PC-3 (cell line): ENCODE results near the gene AKR1B15. TPM values are rescaled to one million over a fixed set of nuclear protein-coding genes. Genes with fewer than 3 reads are reported as not detected.

Experiments used
- ATAC-seq: fragments of 200-7000 bp; cut with Tn5 transposase; 2 replicates; pipeline ENCODE4 v1.9.1; 2020; ENCODE audit warnings: mild to moderate bottlenecking, moderate library complexity
- Bru-seq: library from RNA; stranded (reverse); fragments of 400-500 nt; gene quantifications from one replicate; lab custom pipeline; 2021; lab: Mats Ljungman, UMichigan
- BruChase-seq, 2 experiments: library from RNA; stranded (reverse); fragments of 400-500 nt; gene quantifications; one replicate each; lab custom pipeline; 2021; lab: Mats Ljungman, UMichigan
- BruUV-seq: library from RNA; stranded (reverse); fragments of 400-500 nt; replicated peaks from 2 replicates; lab custom pipeline; 2021; lab: Mats Ljungman, UMichigan
- CTCF ChIA-PET: fragments of 300-600 bp; sonication (Branson Sonifier 250); formaldehyde crosslinking; loops from one replicate; lab custom pipeline; 2022; ENCODE audit warnings: antibody characterized with exemption; lab: Charles Lee
- POLR2A ChIA-PET: fragments of 300-600 bp; sonication (Branson Sonifier 250); formaldehyde crosslinking; loops from one replicate; lab custom pipeline; 2022; ENCODE audit warnings: antibody characterized with exemption; ENCODE audit not compliant: unreplicated experiment; lab: Charles Lee
- DNase-seq: peaks from one replicate; pipeline ENCODE4 v3.0.0-alpha.2; 2015
- H2AFZ ChIP-seq: fragments of 300-600 bp; sonication (generic); 2 replicates; pipeline ENCODE4 v1.6.0; 2016; ENCODE audit warnings: antibody characterized with exemption, low read length
- H3F3A ChIP-seq: fragments of 300-600 bp; sonication (generic); one replicate; pipeline ENCODE4 v1.6.0; 2017; ENCODE audit warnings: antibody characterized with exemption, low read length, control low read depth, mild to moderate bottlenecking; ENCODE audit not compliant: unreplicated experiment
- H3K27ac ChIP-seq: fragments of 300-600 bp; sonication (generic); 2 replicates; pipeline ENCODE4 v1.5.1; 2016; ENCODE audit warnings: mild to moderate bottlenecking, low read length
- H3K27me3 ChIP-seq: fragments of 300-600 bp; sonication (generic); 2 replicates; pipeline ENCODE4 v1.6.1; 2016; ENCODE audit warnings: low read length, mixed read lengths
- H3K36me3 ChIP-seq: fragments of 300-600 bp; sonication (generic); 2 replicates; pipeline ENCODE4 v1.6.1; 2016; ENCODE audit warnings: low read depth, mixed run types, low read length, mixed read lengths
- H3K4me1 ChIP-seq: fragments of 300-600 bp; sonication (generic); 2 replicates; pipeline ENCODE4 v1.5.1; 2016; ENCODE audit warnings: low read length; ENCODE audit not compliant: insufficient read depth
- H3K4me2 ChIP-seq: fragments of 300-600 bp; sonication (generic); 2 replicates; pipeline ENCODE4 v1.6.0; 2016; ENCODE audit warnings: low read length
- H3K4me3 ChIP-seq: fragments of 300-600 bp; sonication (generic); 2 replicates; pipeline ENCODE4 v1.5.1; 2016; ENCODE audit warnings: mild to moderate bottlenecking, low read length, mixed read lengths
- H3K79me2 ChIP-seq: fragments of 300-600 bp; sonication (generic); 2 replicates; pipeline ENCODE4 v1.6.1; 2017; ENCODE audit warnings: low read length, mixed read lengths
- H3K9ac ChIP-seq: fragments of 300-600 bp; sonication (generic); 2 replicates; pipeline ENCODE4 v1.6.0; 2016; ENCODE audit warnings: mild to moderate bottlenecking, low read length
- H3K9me2 ChIP-seq: fragments of 300-600 bp; sonication (generic); replicated peaks from 2 replicates; pipeline ENCODE4 v1.6.1; 2016; ENCODE audit warnings: mixed run types, low read length, mixed read lengths
- H3K9me3 ChIP-seq: fragments of 300-600 bp; sonication (generic); 2 replicates; pipeline ENCODE4 v1.6.1; 2016; ENCODE audit warnings: low read length, mixed read lengths
- H4K20me1 ChIP-seq: fragments of 300-600 bp; sonication (generic); 2 replicates; pipeline ENCODE4 v1.6.1; 2016; ENCODE audit warnings: low read length, mixed read lengths
- EZH2 ChIP-seq: fragments of 300-600 bp; sonication (generic); IDR thresholded peaks from one replicate; pipeline ENCODE4 v1.6.1; 2017; ENCODE audit warnings: antibody characterized with exemption, mild to moderate bottlenecking, low read length; ENCODE audit not compliant: unreplicated experiment
- EZH2phosphoT487 ChIP-seq: fragments of 300-600 bp; sonication (generic); IDR thresholded peaks from 2 replicates; pipeline ENCODE4 v1.6.1; 2018; ENCODE audit warnings: mild to moderate bottlenecking, antibody characterized with exemption, low read length, borderline replicate concordance
- intact Hi-C: fragments of 100-400 bp; cut with micrococcal nuclease; formaldehyde crosslinking; loops from 2 replicates; pipeline ENCODE4 v1.9.0; 2023
- long read RNA-seq: library from polyadenylated mRNA; unstranded; transcript quantifications from one replicate; pipeline ENCODE4 v2.0.0, GENCODE V29; 2021; ENCODE audit not compliant: unreplicated experiment
- total RNA-seq: library from RNA; depleted of rRNA; stranded (reverse); fragments of >200 nt; gene quantifications from 2 replicates; pipeline ENCODE4 v1.2.3, GENCODE V29; 2014; rRNA removed
- TF ChIP-seq, protein P1 (sequence below): fragments of 300-600 bp; sonication (generic); conservative IDR thresholded peaks from 2 replicates; pipeline ENCODE4 v1.5.1; 2017; ENCODE audit warnings: antibody characterized with exemption, low read depth, mild to moderate bottlenecking, low read length

Gene AKR1B15
- total RNA-seq (0.29 and 0.40 TPM in 2 replicates), Bru-seq, nascent RNA (percentile 18 among the genes with signal in this experiment), BruChase-seq, experiment 1, labeled RNA remaining after a 6-hour chase (percentile 20 among the genes with signal in this experiment), BruChase-seq, experiment 2, labeled RNA remaining after a 2-hour chase (percentile 11 among the genes with signal in this experiment)
- long read RNA-seq: 0 reads

DNA sequence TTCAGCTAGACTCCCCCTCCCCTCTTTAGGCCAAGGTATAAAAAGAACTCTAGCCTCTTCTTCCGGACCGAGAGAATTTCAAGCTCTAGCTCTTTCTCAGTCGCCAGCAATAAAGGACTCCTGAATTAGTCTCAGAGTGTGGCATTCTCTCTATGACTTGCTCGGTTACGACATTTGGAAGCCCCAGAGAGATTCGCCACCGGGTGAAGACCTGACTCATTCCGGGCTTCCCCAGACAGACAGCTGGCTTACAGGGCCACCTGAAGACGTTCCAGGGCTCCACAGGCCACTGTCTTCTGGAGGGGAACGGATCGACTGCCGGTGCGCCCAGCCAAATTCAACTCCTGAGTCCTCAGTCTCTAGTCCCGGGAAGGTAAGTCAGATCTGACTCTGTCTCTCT is at the start of gene AKR1B15:
Gene AKR1B15 (plus strand): TSS at position 234 of the 400 bp plus-strand sequence. CDS start 15,510 bp downstream, outside the sequence.
- peak within 1 kb of the TSS; percentile 68 for H2AFZ ChIP-seq
- peaks cover 28% of the 10 kb centered on the region for H3K4me1 ChIP-seq
- H3K9ac ChIP-seq: peak within 1 kb of the TSS; percentile 20; the same call in 1 of the 2 replicates
- peak within 1 kb of the TSS; percentile 53 for H3K27ac ChIP-seq
- peak; percentile 68 for DNase-seq
- intact Hi-C loops: no loop called here
- H3K79me2 ChIP-seq: no peaks in the 10 kb centered on the region
- TF ChIP-seq EZH2phosphoT487 (no peak), EZH2 (no peak)
- TF ChIP-seq, protein P1, sequence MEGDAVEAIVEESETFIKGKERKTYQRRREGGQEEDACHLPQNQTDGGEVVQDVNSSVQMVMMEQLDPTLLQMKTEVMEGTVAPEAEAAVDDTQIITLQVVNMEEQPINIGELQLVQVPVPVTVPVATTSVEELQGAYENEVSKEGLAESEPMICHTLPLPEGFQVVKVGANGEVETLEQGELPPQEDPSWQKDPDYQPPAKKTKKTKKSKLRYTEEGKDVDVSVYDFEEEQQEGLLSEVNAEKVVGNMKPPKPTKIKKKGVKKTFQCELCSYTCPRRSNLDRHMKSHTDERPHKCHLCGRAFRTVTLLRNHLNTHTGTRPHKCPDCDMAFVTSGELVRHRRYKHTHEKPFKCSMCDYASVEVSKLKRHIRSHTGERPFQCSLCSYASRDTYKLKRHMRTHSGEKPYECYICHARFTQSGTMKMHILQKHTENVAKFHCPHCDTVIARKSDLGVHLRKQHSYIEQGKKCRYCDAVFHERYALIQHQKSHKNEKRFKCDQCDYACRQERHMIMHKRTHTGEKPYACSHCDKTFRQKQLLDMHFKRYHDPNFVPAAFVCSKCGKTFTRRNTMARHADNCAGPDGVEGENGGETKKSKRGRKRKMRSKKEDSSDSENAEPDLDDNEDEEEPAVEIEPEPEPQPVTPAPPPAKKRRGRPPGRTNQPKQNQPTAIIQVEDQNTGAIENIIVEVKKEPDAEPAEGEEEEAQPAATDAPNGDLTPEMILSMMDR: no peak
- H3F3A ChIP-seq: no peaks in the 10 kb centered on the region
- ATAC-seq: peak; percentile 11; the same call in 1 of the 2 replicates
- no peaks in the 10 kb centered on the region for H3K27me3 ChIP-seq
- CTCF ChIA-PET: no interaction called here
- peak within 1 kb of the TSS; percentile 62; the same call in 1 of the 2 replicates for H3K4me3 ChIP-seq
- no TSS peak for BruUV-seq
- POLR2A ChIA-PET: no interaction called here
- H3K4me2 ChIP-seq: peak within 1 kb of the TSS; percentile 80
- H3K9me2 ChIP-seq: no peaks in the 10 kb centered on the region
- H3K36me3 ChIP-seq: no peaks in the 10 kb centered on the region
- H3K9me3 ChIP-seq: no peaks in the 10 kb centered on the region
- no peaks in the 10 kb centered on the region for H4K20me1 ChIP-seq

DNA sequence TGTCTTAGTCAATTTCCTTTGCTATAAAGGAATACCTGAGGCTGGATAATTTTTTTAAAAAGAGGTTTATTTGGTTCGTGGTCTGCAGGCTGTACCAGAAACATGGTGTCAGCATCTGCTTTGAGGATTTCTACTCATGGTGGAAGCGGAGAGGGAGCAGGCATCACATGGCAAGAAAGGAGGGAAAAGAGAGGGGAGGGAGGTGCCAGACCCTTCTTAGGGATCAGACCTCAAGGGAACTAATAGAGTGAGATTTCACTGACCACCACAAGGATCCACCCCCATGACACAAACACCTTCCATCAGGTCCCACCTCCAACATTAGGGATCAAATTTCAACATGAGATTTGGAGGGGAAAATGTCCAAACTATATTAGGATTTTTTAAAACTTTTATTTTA is 48.5 kb upstream of the AKR1B15 start:
- peaks cover 6% of the 10 kb centered on the region for H3K4me1 ChIP-seq
- ChIA-PET CTCF (no interaction called here), POLR2A (no interaction called here)
- intact Hi-C loops: no loop called here
- no peak for DNase-seq
- H2AFZ ChIP-seq: no peak overlapping the region
- BruUV-seq: no TSS peak
- H3K9me2 ChIP-seq: no peaks in the 10 kb centered on the region
- H3K79me2 ChIP-seq: no peaks in the 10 kb centered on the region
- H3F3A ChIP-seq: no peaks in the 10 kb centered on the region
- ATAC-seq: no peak
- no peak overlapping the region for H3K4me3 ChIP-seq
- no peak overlapping the region for H3K9ac ChIP-seq
- H3K27me3 ChIP-seq: no peaks in the 10 kb centered on the region
- H3K36me3 ChIP-seq: no peaks in the 10 kb centered on the region
- H3K4me2 ChIP-seq: no peak overlapping the region
- TF ChIP-seq EZH2: no peak
- no peak for TF ChIP-seq EZH2phosphoT487
- TF ChIP-seq, protein P1: no peak
- no peaks in the 10 kb centered on the region for H4K20me1 ChIP-seq
- no peak overlapping the region for H3K27ac ChIP-seq
- no peaks in the 10 kb centered on the region for H3K9me3 ChIP-seq

DNA sequence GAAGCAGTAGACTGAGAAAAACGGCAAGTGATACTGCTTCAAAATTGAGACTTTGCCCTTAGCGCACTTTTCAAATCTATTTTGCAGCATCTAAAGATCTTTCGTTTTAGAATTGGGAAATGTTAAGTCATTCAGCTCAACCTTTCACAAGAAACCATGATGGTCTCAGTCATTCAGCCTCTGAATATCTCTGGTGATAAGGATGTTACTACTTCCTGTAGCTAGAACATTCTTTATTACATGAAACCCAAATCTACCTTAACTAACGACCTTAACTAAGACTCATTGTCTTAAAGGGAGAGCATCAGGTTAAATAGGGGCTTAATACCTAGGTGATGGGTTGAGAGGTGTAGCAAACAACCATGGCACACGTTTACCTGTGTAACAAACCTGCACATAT is 47.9 kb upstream of the AKR1B15 start:
- H3K9me2 ChIP-seq: no peaks in the 10 kb centered on the region
- ATAC-seq: no peak
- ChIA-PET CTCF (no interaction called here), POLR2A (no interaction called here)
- H3K27me3 ChIP-seq: no peaks in the 10 kb centered on the region
- no peak overlapping the region for H2AFZ ChIP-seq
- H3K36me3 ChIP-seq: no peaks in the 10 kb centered on the region
- H3K79me2 ChIP-seq: no peaks in the 10 kb centered on the region
- DNase-seq: no peak
- H4K20me1 ChIP-seq: no peaks in the 10 kb centered on the region
- no TSS peak for BruUV-seq
- H3K9ac ChIP-seq: no peak overlapping the region
- H3K27ac ChIP-seq: no peak overlapping the region
- no peak overlapping the region for H3K4me3 ChIP-seq
- intact Hi-C loops: no loop called here
- TF ChIP-seq EZH2phosphoT487 (no peak), EZH2 (no peak)
- TF ChIP-seq, protein P1: no peak
- no peak overlapping the region for H3K4me2 ChIP-seq
- H3K9me3 ChIP-seq: no peaks in the 10 kb centered on the region
- H3F3A ChIP-seq: no peaks in the 10 kb centered on the region
- H3K4me1 ChIP-seq: peaks cover 11% of the 10 kb centered on the region
